Effector memory CD8-positive, alpha-beta T cell (primary cell): Measurements from ENCODE around the gene PYROXD2.

Experiments
- ATAC-seq: fragments of 150-1000 bp; cut with Tn5 transposase; replicated peaks from 2 replicates; pipeline ENCODE4 v1.10.0; 2021; ENCODE audit warnings: mild to moderate bottlenecking, moderate library complexity
- DNase-seq, 3 experiments: peaks; one replicate each; pipeline ENCODE4 v3.0.0; 2021
- H3K27ac Mint-ChIP-seq, 2 donors: one replicate each; pipeline ENCODE4 v1.8.0; 2022; ENCODE audit warnings: mild to moderate bottlenecking in 2 of 2, mixed read lengths in 2 of 2, moderate library complexity in 2 of 2
- H3K27me3 Mint-ChIP-seq, 2 donors: one replicate each; pipeline ENCODE4 v1.8.0; 2022; ENCODE audit warnings: mixed read lengths in 2 of 2
- H3K36me3 Mint-ChIP-seq: one replicate; pipeline ENCODE4 v1.8.0; 2022; ENCODE audit warnings: mild to moderate bottlenecking, moderate library complexity, mixed read lengths; ENCODE audit not compliant: insufficient read depth
- H3K4me1 Mint-ChIP-seq, 2 donors: one replicate each; pipeline ENCODE4 v1.8.0; 2022; ENCODE audit warnings: low read depth in 2 of 2, mixed read lengths in 2 of 2
- H3K4me3 Mint-ChIP-seq, 2 donors: one replicate each; pipeline ENCODE4 v1.8.0; 2022; ENCODE audit warnings: mild to moderate bottlenecking in 2 of 2, mixed read lengths in 2 of 2, moderate library complexity in 2 of 2
- H3K9me3 Mint-ChIP-seq, 2 donors: one replicate each; pipeline ENCODE4 v1.8.0; 2022; ENCODE audit warnings: mixed read lengths in 2 of 2

PYROXD2 gene

DNA sequence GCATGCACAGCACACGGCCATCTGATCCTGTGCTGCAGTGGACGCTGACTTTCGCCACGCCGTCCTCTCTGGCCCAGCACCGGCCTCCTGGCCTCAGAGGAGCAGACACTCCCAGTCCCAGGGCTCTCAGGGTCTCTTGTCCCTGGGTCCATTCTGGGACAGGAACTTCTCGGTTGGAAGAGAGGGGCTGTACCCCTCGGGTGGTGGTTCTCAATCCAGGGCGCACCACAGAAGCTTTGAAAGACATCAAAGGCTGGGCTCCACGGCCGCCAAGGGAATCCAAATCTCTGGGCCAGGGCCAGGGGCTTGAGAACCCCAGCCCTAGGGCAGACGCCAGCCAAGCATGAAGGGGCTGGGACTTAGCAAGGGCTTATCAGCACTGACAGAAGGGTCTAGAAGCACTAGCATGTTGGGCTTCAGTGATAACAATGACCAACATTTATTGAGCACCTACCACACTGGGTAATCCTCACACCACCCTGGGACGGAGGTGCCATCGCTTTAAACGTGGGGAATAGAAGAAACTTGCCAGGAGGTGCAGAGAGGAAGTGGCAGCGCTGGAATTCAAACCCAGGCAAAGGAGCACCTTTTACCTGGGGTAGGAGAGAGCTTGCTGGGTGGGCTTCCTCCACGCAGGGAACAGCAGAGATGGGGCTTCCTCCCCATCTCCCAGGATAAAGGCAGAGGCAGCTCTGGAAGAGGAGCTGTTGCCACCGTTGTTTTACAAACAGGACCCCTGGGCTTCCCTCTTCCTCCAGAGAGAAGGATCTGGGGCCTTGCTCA lies 1.8 kb upstream of the PYROXD2 start:
- ATAC-seq: no peak
- H3K9me3 Mint-ChIP-seq: no peaks in the 10 kb centered on the region
- peak overlapping the region; percentile 94 to 95 for H3K27ac Mint-ChIP-seq
- peaks cover 12 to 16% of the 10 kb centered on the region in 2 donors for H3K4me1 Mint-ChIP-seq
- no peak for DNase-seq
- H3K36me3 Mint-ChIP-seq: peaks cover 22% of the 10 kb centered on the region
- no peaks in the 10 kb centered on the region for H3K27me3 Mint-ChIP-seq
- no peak overlapping the region for H3K4me3 Mint-ChIP-seq

GRCh38 chr10:98415731-98416119 lies 743 bp upstream of the PYROXD2 start:
- Mint-ChIP-seq H3K4me3 (peak overlapping the region; percentile 92 to 96), H3K27me3 (no peaks in the 10 kb centered on the region), H3K27ac (peak overlapping the region; percentile 94 to 95), H3K9me3 (no peaks in the 10 kb centered on the region), H3K4me1 (peaks cover 12 to 19% of the 10 kb centered on the region in 2 donors), H3K36me3 (peaks cover 15% of the 10 kb centered on the region)
- DNase-seq (no peak), ATAC-seq (no peak)

- Mint-ChIP-seq H3K4me1 (peaks cover 12 to 19% of the 10 kb centered on the region in 2 donors), H3K4me3 (peak overlapping the region; percentile 92 to 96), H3K27me3 (no peaks in the 10 kb centered on the region), H3K27ac (peak overlapping the region; percentile 94 to 95), H3K36me3 (peaks cover 10% of the 10 kb centered on the region), H3K9me3 (no peaks in the 10 kb centered on the region)
- DNase-seq (no peak), ATAC-seq (peak; percentile 7)
Observed at GRCh38 chr10:98414578-98414931, 427 bp downstream of the PYROXD2 start.

DNA sequence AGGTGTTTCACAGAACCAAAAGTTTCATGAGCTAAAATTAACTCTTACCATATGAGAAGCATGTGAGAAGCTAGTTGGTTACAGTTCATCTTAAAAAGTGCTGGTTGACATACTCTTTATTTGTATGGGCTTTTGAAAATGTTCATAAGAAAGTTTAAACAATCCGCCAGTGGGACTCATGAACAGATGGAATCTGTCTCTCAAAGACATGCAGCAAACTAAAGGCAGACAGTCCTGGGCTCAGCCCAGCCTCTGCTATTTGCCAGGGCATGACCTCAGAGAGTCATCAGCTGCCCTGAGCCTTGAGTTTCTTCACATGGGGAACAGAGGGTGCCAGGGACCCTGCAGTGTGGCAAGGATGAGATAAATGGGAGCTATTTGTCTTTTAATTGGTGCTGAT lies 3.2 kb downstream of the PYROXD2 start:
- no peaks in the 10 kb centered on the region for H3K9me3 Mint-ChIP-seq
- peak overlapping the region in 1 of 2 donors; percentile 52 for H3K27ac Mint-ChIP-seq
- no peak overlapping the region for H3K4me3 Mint-ChIP-seq
- H3K36me3 Mint-ChIP-seq: peaks cover 3% of the 10 kb centered on the region
- no peaks in the 10 kb centered on the region for H3K27me3 Mint-ChIP-seq
- peaks cover 16 to 26% of the 10 kb centered on the region in 2 donors for H3K4me1 Mint-ChIP-seq
- no peak for DNase-seq
- ATAC-seq: no peak

GRCh38 chr10:98411166-98411565 lies 3.8 kb downstream of the PYROXD2 start:
- Mint-ChIP-seq H3K4me3 (no peak overlapping the region), H3K27ac (peak overlapping the region in 1 of 2 donors; percentile 52), H3K36me3 (peaks cover 7% of the 10 kb centered on the region), H3K4me1 (peaks cover 16 to 26% of the 10 kb centered on the region in 2 donors), H3K9me3 (no peaks in the 10 kb centered on the region), H3K27me3 (no peaks in the 10 kb centered on the region)
- ATAC-seq: no peak
- no peak for DNase-seq

GRCh38 chr10:98410759-98411158 lies 4.2 kb downstream of the PYROXD2 start:
- Mint-ChIP-seq H3K9me3 (no peaks in the 10 kb centered on the region), H3K4me3 (no peak overlapping the region), H3K27me3 (no peaks in the 10 kb centered on the region), H3K36me3 (peaks cover 7% of the 10 kb centered on the region), H3K27ac (peak overlapping the region in 1 of 2 donors; percentile 52), H3K4me1 (peaks cover 16 to 26% of the 10 kb centered on the region in 2 donors)
- no peak for ATAC-seq
- no peak for DNase-seq

- DNase-seq: no peak
- H3K27me3 Mint-ChIP-seq: no peaks in the 10 kb centered on the region
- peaks cover 16 to 26% of the 10 kb centered on the region in 2 donors for H3K4me1 Mint-ChIP-seq
- H3K27ac Mint-ChIP-seq: no peak overlapping the region
- H3K9me3 Mint-ChIP-seq: no peaks in the 10 kb centered on the region
- ATAC-seq: no peak
- H3K4me3 Mint-ChIP-seq: no peak overlapping the region
- peaks cover 7% of the 10 kb centered on the region for H3K36me3 Mint-ChIP-seq
Observed at GRCh38 chr10:98410135-98410743, 4.7 kb downstream of the PYROXD2 start.

GRCh38 chr10:98408799-98409198 lies 6.2 kb downstream of the PYROXD2 start:
- ATAC-seq (peak; percentile 76), DNase-seq (no peak)
- no peaks in the 10 kb centered on the region for H3K9me3 Mint-ChIP-seq
- H3K4me1 Mint-ChIP-seq: peaks cover 14 to 20% of the 10 kb centered on the region in 2 donors
- H3K27me3 Mint-ChIP-seq: no peaks in the 10 kb centered on the region
- no peak overlapping the region for H3K4me3 Mint-ChIP-seq
- H3K27ac Mint-ChIP-seq: peak overlapping the region; percentile 58 to 86
- H3K36me3 Mint-ChIP-seq: peaks cover 7% of the 10 kb centered on the region

GRCh38 chr10:98407744-98408241 lies 7.2 kb downstream of the PYROXD2 start:
- Mint-ChIP-seq H3K27ac (no peak overlapping the region), H3K4me1 (peaks cover 14 to 27% of the 10 kb centered on the region in 2 donors), H3K36me3 (peaks cover 13% of the 10 kb centered on the region), H3K27me3 (no peaks in the 10 kb centered on the region), H3K4me3 (no peak overlapping the region), H3K9me3 (no peaks in the 10 kb centered on the region)
- no peak for ATAC-seq
- no peak for DNase-seq

- H3K4me1 Mint-ChIP-seq: peaks cover 14 to 23% of the 10 kb centered on the region in 2 donors
- H3K27ac Mint-ChIP-seq: peak overlapping the region in 1 of 2 donors; percentile 38
- H3K4me3 Mint-ChIP-seq: no peak overlapping the region
- peaks cover 13% of the 10 kb centered on the region for H3K36me3 Mint-ChIP-seq
- no peaks in the 10 kb centered on the region for H3K9me3 Mint-ChIP-seq
- H3K27me3 Mint-ChIP-seq: no peaks in the 10 kb centered on the region
- DNase-seq (no peak), ATAC-seq (no peak)
Observed at GRCh38 chr10:98407017-98407743, 7.8 kb downstream of the PYROXD2 start.

GRCh38 chr10:98405422-98405821 lies 9.6 kb downstream of the PYROXD2 start:
- Mint-ChIP-seq H3K27ac (no peak overlapping the region), H3K9me3 (no peaks in the 10 kb centered on the region), H3K36me3 (peaks cover 13% of the 10 kb centered on the region), H3K4me1 (peaks cover 14 to 18% of the 10 kb centered on the region in 2 donors), H3K4me3 (no peak overlapping the region), H3K27me3 (no peaks in the 10 kb centered on the region)
- ATAC-seq: no peak
- no peak for DNase-seq

DNA sequence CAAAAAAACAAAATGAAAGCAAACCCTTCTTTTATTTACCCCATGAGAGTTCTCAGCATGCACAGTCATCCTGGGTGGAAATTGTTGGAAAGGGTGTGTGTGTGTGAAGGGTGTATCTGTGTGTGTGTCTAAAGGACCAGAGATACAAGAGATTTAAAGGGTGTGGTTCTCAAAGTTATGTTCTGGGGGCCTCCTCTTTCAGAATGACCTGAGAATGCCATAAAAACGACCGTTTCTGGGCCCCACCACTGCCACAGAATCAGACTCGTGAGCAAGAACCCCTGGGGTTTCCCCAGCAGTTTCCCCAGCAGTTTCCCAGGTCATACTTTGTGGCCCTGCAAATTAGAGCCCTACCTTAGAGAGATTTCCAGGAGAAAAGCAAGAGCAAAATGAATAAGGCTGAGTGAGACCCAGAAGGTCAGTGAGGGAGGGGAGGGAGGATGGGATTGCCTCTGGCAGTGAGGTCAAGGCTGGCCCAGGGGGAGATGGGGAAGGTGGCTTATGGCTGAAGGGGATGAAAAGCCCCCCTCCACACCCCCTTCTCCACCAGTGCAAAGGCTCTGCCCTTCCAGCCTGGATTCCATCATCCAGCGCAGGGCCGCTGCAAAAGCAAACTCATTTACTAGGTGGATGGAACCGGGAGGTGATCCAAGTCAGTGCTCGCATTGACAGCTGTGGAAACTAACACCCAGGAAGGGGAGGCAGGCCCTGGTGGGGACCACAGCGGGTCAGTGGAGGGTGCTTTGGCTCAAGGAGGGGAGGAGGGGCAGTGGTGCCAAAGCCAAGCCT lies 10.2 kb downstream of the PYROXD2 start:
- Mint-ChIP-seq H3K27me3 (no peaks in the 10 kb centered on the region), H3K4me1 (peaks cover 14 to 18% of the 10 kb centered on the region in 2 donors), H3K4me3 (no peak overlapping the region), H3K9me3 (no peaks in the 10 kb centered on the region), H3K27ac (peak overlapping the region; percentile 85 to 91), H3K36me3 (peaks cover 13% of the 10 kb centered on the region)
- ATAC-seq (no peak), DNase-seq (no peak)
